GM19372 (cell line): Measurements from ENCODE around the gene FGFR1OP2.
A peak's percentile ranks its signal among the peaks of the same experiment; 100 is the strongest.
"Not testable (repeated sequence)": the region's sequence is repeated elsewhere in the genome, so short reads cannot be mapped to it uniquely, and the experiment has no call there.

Experiments
- ATAC-seq: cut with Tn5 transposase; IDR thresholded peaks from one replicate; pipeline ENCODE4 v1.9.1; 2021; ENCODE audit warnings: mild to moderate bottlenecking, low read depth, moderate library complexity; ENCODE audit not compliant: unreplicated experiment

The FGFR1OP2 gene

GRCh38 chr12:26937863-26938700, at the start of gene FGFR1OP2, which contains the start of gene INTS13:
TSS of gene FGFR1OP2 (plus strand) at chr12:26938470. CDS start at chr12:26954159, 15,689 bp downstream.
TSS of gene INTS13 (minus strand) at chr12:26937981. CDS start at chr12:26936803, 1,178 bp downstream.
- peak; percentile 74 for ATAC-seq

- ATAC-seq = no peak
Observed at GRCh38 chr12:26890784-26891183, 47.5 kb upstream of the FGFR1OP2 start.

- no peak for ATAC-seq
Observed at GRCh38 chr12:26891704-26892103, 46.6 kb upstream of the FGFR1OP2 start.

- no peak for ATAC-seq
Observed at GRCh38 chr12:26895672-26896071, 42.6 kb upstream of the FGFR1OP2 start.

- ATAC-seq = no peak
Observed at GRCh38 chr12:26896913-26897312, 41.4 kb upstream of the FGFR1OP2 start.

- ATAC-seq = not testable (repeated sequence)
Observed at GRCh38 chr12:26903396-26903795, 34.9 kb upstream of the FGFR1OP2 start.

- ATAC-seq = no peak
Observed at GRCh38 chr12:26906024-26906423, 32.2 kb upstream of the FGFR1OP2 start.

- no peak for ATAC-seq
Observed at GRCh38 chr12:26906704-26907103, 31.6 kb upstream of the FGFR1OP2 start.

GRCh38 chr12:26918321-26919215, 19.7 kb upstream of the FGFR1OP2 start:
- no peak for ATAC-seq

- no peak for ATAC-seq
Observed at GRCh38 chr12:26919216-26919555, 19.1 kb upstream of the FGFR1OP2 start.

GRCh38 chr12:26921886-26922285, 16.4 kb upstream of the FGFR1OP2 start:
- ATAC-seq = no peak

GRCh38 chr12:26928661-26929060, 9.6 kb upstream of the FGFR1OP2 start:
- no peak for ATAC-seq

- ATAC-seq = no peak
Observed at GRCh38 chr12:26929590-26929989, 8.7 kb upstream of the FGFR1OP2 start.

GRCh38 chr12:26935636-26936378, 2.5 kb upstream of the FGFR1OP2 start:
- ATAC-seq = no peak

- ATAC-seq = no peak
Observed at GRCh38 chr12:26936559-26937442, 1.5 kb upstream of the FGFR1OP2 start.

- no peak for ATAC-seq
Observed at GRCh38 chr12:26937443-26937862, 817 bp upstream of the FGFR1OP2 start.

- ATAC-seq = peak; percentile 18
Observed at GRCh38 chr12:26938701-26939062, 412 bp downstream of the FGFR1OP2 start.

- ATAC-seq = no peak
Observed at GRCh38 chr12:26939192-26939832, 1.0 kb downstream of the FGFR1OP2 start.

- ATAC-seq = no peak
Observed at GRCh38 chr12:26939953-26940352, 1.7 kb downstream of the FGFR1OP2 start.
